Epithelial cell of proximal tubule (primary cell): ENCODE measurements around the gene GRAMD2B. TPM values are rescaled to one million over a fixed set of nuclear protein-coding genes. Genes with fewer than 3 reads are reported as not detected.
A peak's percentile ranks its signal among the peaks of the same experiment; 100 is the strongest.

Experiments
- DNase-seq: peaks from one replicate; pipeline ENCODE4 v3.0.0-alpha.2; 2011; ENCODE audit warnings: low read depth
- H3K4me3 ChIP-seq: 2 replicates; pipeline ENCODE4 v1.5.1; 2011; ENCODE audit warnings: low read depth, mild to moderate bottlenecking, low read length
- CTCF ChIP-seq: conservative IDR thresholded peaks from 2 replicates; pipeline ENCODE4 v1.5.1; 2012; ENCODE audit warnings: low read depth, mild to moderate bottlenecking, low read length
- total RNA-seq: library from RNA; depleted of rRNA; stranded (reverse); fragments of >200 nt; gene quantifications from 2 replicates; pipeline ENCODE4 v1.2.3, GENCODE V29; 2015

GRAMD2B gene
- total RNA-seq, 1 donor from 2014 or later, result 43.2 TPM

- H3K4me3 ChIP-seq, result no peak overlapping the region
- TF ChIP-seq CTCF, result no peak
- no peak for DNase-seq
Measured at GRCh38 chr5:126413856-126414255, 9.4 kb upstream of the GRAMD2B start.

GRCh38 chr5:126414874-126415502, 8.2 kb upstream of the GRAMD2B start:
- no peak for TF ChIP-seq CTCF
- H3K4me3 ChIP-seq, result no peak overlapping the region
- peak; percentile 33 for DNase-seq

- DNase-seq, result no peak
- no peak for TF ChIP-seq CTCF
- H3K4me3 ChIP-seq, result no peak overlapping the region
Measured at GRCh38 chr5:126415789-126416188, 7.4 kb upstream of the GRAMD2B start.

GRCh38 chr5:126416266-126416925, 6.8 kb upstream of the GRAMD2B start:
- no peak overlapping the region for H3K4me3 ChIP-seq
- no peak for DNase-seq
- TF ChIP-seq CTCF, result no peak

- H3K4me3 ChIP-seq, result no peak overlapping the region
- no peak for DNase-seq
- TF ChIP-seq CTCF, result no peak
Measured at GRCh38 chr5:126417178-126417577, 6.0 kb upstream of the GRAMD2B start.

- DNase-seq, result no peak
- H3K4me3 ChIP-seq, result no peak overlapping the region
- no peak for TF ChIP-seq CTCF
Measured at GRCh38 chr5:126419102-126419501, 4.1 kb upstream of the GRAMD2B start.

- TF ChIP-seq CTCF, result no peak
- H3K4me3 ChIP-seq, result no peak overlapping the region
- no peak for DNase-seq
Measured at GRCh38 chr5:126428421-126428820, 5.2 kb downstream of the GRAMD2B start.
